Gastroesophageal sphincter (tissue), 4 donors: ENCODE results near the gene BBC3. TPM values are rescaled to one million over a fixed set of nuclear protein-coding genes. Genes with fewer than 3 reads are reported as not detected.

Experiments used
- ATAC-seq: fragments of 150-250 bp; one replicate; pipeline ENCODE4 v1.9.1; 2016; ENCODE audit warnings: mild to moderate bottlenecking, moderate library complexity
- H3K27ac ChIP-seq, 4 donors: fragments of 200-600 bp; sonication (generic) in 3 of 4; 1 replicate in 3 of 4; 2 replicates in 1 of 4; pipeline ENCODE4 v1.5.1; 2016 to 2019
- H3K27me3 ChIP-seq: fragments of 200-600 bp; sonication (generic); one replicate; pipeline ENCODE4 v1.5.1; 2019
- H3K36me3 ChIP-seq, 2 donors: fragments of 200-600 bp; sonication (generic); one replicate each; pipeline ENCODE4 v1.5.1; 2019; ENCODE audit warnings: control low read depth in 1 of 2
- H3K4me1 ChIP-seq, 3 donors: fragments of 200-600 bp; sonication (generic); 1 replicate in 2 of 3; 2 replicates in 1 of 3; pipeline ENCODE4 v1.5.1; 2016 to 2019; ENCODE audit warnings: control low read depth in 2 of 3
- H3K4me3 ChIP-seq, 2 donors: fragments of 200-600 bp; sonication (generic); one replicate each; pipeline ENCODE4 v1.5.1; 2019; ENCODE audit warnings: mild to moderate bottlenecking in 1 of 2, moderate library complexity in 1 of 2
- H3K9me3 ChIP-seq, 3 donors: fragments of 200-600 bp; sonication (generic); one replicate each; pipeline ENCODE4 v1.5.1; 2017 to 2019; ENCODE audit warnings: control low read depth in 2 of 3
- CTCF ChIP-seq, 4 experiments: fragments of 200-600 bp in 2 of 4; fragments of 450-650 bp in 2 of 4; sonication (generic) in 1 of 4; IDR thresholded peaks; one replicate each; pipeline ENCODE4 v1.5.1; 2017 to 2019; ENCODE audit warnings: antibody characterized with exemption in 4 of 4, mild to moderate bottlenecking in 2 of 4, moderate library complexity in 2 of 4
- EP300 ChIP-seq: sonication (generic); formaldehyde crosslinking; IDR thresholded peaks from one replicate; pipeline ENCODE4 v1.6.1; 2017; ENCODE audit warnings: antibody characterized with exemption, mild to moderate bottlenecking
- POLR2A ChIP-seq, 2 donors: fragments of 450-650 bp; IDR thresholded peaks; one replicate each; pipeline ENCODE4 v1.6.1; 2017; ENCODE audit warnings: antibody characterized with exemption in 2 of 2, mild to moderate bottlenecking in 2 of 2, moderate library complexity in 1 of 2
- POLR2AphosphoS5 ChIP-seq: sonication (generic); formaldehyde crosslinking; IDR thresholded peaks from one replicate; pipeline ENCODE4 v1.6.1; 2017; ENCODE audit warnings: antibody characterized with exemption
- WGBS, 2 donors: methylation state at CpG; one replicate each; pipeline ENCODE4 v1.1.5; 2018; ENCODE audit warnings: low coverage in 1 of 2; 5-methylcytosine and 5-hydroxymethylcytosine counted together
- total RNA-seq, 4 donors: library from RNA; depleted of rRNA; stranded (reverse); fragments of >200 nt; gene quantifications; one replicate each; pipeline ENCODE4 v1.1.0, GENCODE V29; 2016

BBC3 gene
- total RNA-seq, 4 donors from 2014 or later, result 3.6 to 11.4 (median 10.2) TPM

GRCh38 chr19:47274071-47274890, 43.3 kb upstream of the BBC3 start, which contains the start of gene INAFM1:
Gene INAFM1 (plus strand): TSS chr19:47274885. CDS start chr19:47274920, 35 bp downstream.
- Histone ChIP-seq H3K4me3 (peak within 1 kb of the TSS; percentile 55 to 59), H3K9me3 (no peaks in the 10 kb centered on the region), H3K27me3 (no peaks in the 10 kb centered on the region), H3K36me3 (peaks cover 0 to 29% of the 10 kb centered on the region in 2 donors), H3K27ac (peak within 1 kb of the TSS; percentile 92 to 99 (median 96)), H3K4me1 (peaks cover 0 to 49% (median 19%) of the 10 kb centered on the region in 3 donors)
- peak; percentile 80 for ATAC-seq
- peak; percentile 55 for TF ChIP-seq POLR2AphosphoS5
- TF ChIP-seq EP300, result no peak
- no peak for TF ChIP-seq POLR2A (IDR thresholded peaks at IDR 0.05)
- TF ChIP-seq CTCF (IDR thresholded peaks at IDR 0.05), result no peak
- WGBS, 2 donors, result 0% methylated on average over 2 to 19 of the region's 72 CpGs

- peaks cover 0 to 37% of the 10 kb centered on the region in 2 donors for H3K36me3 ChIP-seq
- peak; percentile 82 for ATAC-seq
- peak overlapping the region; percentile 55 to 59 for H3K4me3 ChIP-seq
- WGBS, 2 donors, result 5% methylated on average over 4 of the region's 54 CpGs; no CpG with 5 or more reads in 1 of the 2 donors
- peak overlapping the region; percentile 92 to 99 (median 96) for H3K27ac ChIP-seq
- H3K9me3 ChIP-seq, result no peaks in the 10 kb centered on the region
- H3K27me3 ChIP-seq, result no peaks in the 10 kb centered on the region
- TF ChIP-seq EP300 (no peak), CTCF (IDR thresholded peaks at IDR 0.05) (peak in 1 of 4 experiments; percentile 24), POLR2AphosphoS5 (peak; percentile 94), POLR2A (IDR thresholded peaks at IDR 0.05) (peak; percentile 79 to 83)
- H3K4me1 ChIP-seq, result peaks cover 0 to 49% (median 19%) of the 10 kb centered on the region in 3 donors
These were observed 42.5 kb upstream of the BBC3 start for GRCh38 chr19:47273313-47274070.

DNA sequence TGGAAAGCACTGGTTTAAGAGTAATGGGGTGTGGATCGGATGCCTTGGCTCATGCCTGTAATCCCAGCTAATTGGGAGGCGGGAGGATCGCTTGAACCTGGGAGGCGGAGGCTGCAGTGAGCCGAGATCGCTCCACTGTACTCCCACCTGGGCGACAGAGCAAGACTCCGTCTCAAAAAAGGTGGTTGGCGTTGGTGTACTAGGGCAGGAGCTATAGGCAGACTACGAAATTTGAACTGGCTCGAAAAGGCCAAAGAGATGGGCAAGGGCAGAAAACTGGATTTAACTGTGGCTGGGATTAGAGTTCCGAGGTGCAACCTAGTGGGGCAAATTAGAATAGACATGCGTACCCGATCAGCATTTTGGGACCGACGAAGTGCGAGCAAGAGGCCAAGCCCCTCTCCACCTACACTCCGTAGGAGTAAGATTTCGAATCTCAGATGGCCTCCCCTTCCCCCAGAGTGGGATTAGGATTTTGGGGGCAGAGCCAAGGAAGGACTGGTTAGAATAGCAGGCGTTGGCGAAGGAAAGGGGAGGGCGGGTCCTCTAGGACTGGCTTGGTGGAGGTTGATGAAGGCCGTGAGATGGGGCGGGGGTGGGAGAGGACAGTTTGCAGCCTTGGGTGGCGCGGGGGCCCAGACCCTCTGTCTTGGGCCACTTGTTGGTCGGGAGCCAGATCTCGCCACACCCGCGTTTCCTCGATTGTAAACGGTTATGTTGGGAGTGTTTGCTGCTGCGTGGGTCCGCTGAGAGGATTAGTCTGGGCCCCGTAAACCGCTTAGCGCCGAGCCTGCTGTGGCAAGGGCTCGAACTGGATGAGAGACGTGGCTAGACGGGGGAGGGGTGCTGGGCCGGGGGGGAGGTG, 41.7 kb upstream of the BBC3 start:
- no peak for ATAC-seq
- no peak for TF ChIP-seq EP300
- peak in 1 of 4 experiments; percentile 23 for TF ChIP-seq CTCF (IDR thresholded peaks at IDR 0.05)
- no peak for TF ChIP-seq POLR2AphosphoS5
- TF ChIP-seq POLR2A (IDR thresholded peaks at IDR 0.05), result no peak
- no peaks in the 10 kb centered on the region for H3K9me3 ChIP-seq
- no peaks in the 10 kb centered on the region for H3K27me3 ChIP-seq
- H3K36me3 ChIP-seq, result peaks cover 0 to 45% of the 10 kb centered on the region in 2 donors
- 20 to 46% methylated on average over 16 to 23 of the region's 42 CpGs for WGBS, 2 donors
- peak overlapping the region; percentile 92 to 99 (median 96) for H3K27ac ChIP-seq
- H3K4me1 ChIP-seq, result peaks cover 0 to 46% (median 19%) of the 10 kb centered on the region in 3 donors
- peak overlapping the region; percentile 55 to 59 for H3K4me3 ChIP-seq

- H3K27me3 ChIP-seq, result no peaks in the 10 kb centered on the region
- peaks cover 0 to 53% of the 10 kb centered on the region in 2 donors for H3K36me3 ChIP-seq
- no peak for TF ChIP-seq CTCF (IDR thresholded peaks at IDR 0.05)
- TF ChIP-seq EP300, result no peak
- TF ChIP-seq POLR2AphosphoS5, result no peak
- TF ChIP-seq POLR2A (IDR thresholded peaks at IDR 0.05), result no peak
- no peak overlapping the region for H3K4me3 ChIP-seq
- H3K9me3 ChIP-seq, result no peaks in the 10 kb centered on the region
- H3K27ac ChIP-seq, result peak overlapping the region in 3 of 4 donors; percentile 93 to 99 (median 99)
- 42% methylated on average over 2 of the region's 6 CpGs; no CpG with 5 or more reads in 1 of the 2 donors for WGBS, 2 donors
- no peak for ATAC-seq
- peaks cover 0 to 39% (median 19%) of the 10 kb centered on the region in 3 donors for H3K4me1 ChIP-seq
These were observed 41.0 kb upstream of the BBC3 start for GRCh38 chr19:47271949-47272348.
